ENCODE measurements around the gene FOXC2. TPM values are rescaled to one million over a fixed set of nuclear protein-coding genes. Genes with fewer than 3 reads are reported as not detected.

Gene FOXC2
- total and polyA plus RNA-seq, 2 of the 13 experiments (the other 11 are each of a cell fraction or from before 2014, with no cell fraction given): not detected

DNA sequence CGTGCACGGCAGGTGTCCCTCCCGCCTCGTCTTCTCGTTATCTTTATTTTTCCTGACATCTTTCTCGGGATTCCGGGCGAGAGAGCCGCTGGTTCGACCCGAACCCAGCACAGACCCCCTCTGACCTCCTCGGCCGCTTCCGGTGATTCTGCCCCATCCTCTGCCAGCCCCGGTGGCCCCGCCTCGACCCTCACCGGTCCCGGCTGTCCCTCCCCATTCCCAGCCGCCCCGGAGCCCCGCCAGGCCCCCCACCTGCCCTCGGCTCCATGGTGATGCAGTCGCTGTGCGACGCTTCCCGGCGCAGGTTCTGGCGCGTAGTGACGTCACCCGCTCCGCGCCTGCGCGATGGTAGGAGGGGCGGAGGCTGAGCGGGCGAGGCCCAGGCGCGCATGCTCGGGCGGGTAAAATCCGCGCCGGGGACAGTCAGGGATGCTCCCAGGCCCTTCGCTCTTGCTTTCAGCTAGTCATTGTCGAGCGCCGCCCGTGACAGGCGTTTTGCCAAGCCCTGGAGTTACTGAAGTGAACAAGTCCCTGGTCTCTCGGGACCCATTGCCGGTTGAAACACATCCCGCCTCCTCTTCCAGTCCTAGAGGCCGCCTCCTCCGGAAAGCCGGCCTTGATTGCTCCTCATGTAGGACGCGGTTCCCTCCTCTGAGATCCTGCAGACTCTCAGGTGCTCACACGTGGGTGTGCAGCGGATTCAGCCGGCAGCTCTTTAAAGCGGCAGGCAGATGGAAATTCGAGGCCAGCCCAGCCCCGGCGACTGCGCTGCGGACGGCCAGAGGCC, 11.5 kb upstream of the FOXC2 start, which contains the start of gene MTHFSD (continued):
- TF ChIP-seq, protein P1, sequence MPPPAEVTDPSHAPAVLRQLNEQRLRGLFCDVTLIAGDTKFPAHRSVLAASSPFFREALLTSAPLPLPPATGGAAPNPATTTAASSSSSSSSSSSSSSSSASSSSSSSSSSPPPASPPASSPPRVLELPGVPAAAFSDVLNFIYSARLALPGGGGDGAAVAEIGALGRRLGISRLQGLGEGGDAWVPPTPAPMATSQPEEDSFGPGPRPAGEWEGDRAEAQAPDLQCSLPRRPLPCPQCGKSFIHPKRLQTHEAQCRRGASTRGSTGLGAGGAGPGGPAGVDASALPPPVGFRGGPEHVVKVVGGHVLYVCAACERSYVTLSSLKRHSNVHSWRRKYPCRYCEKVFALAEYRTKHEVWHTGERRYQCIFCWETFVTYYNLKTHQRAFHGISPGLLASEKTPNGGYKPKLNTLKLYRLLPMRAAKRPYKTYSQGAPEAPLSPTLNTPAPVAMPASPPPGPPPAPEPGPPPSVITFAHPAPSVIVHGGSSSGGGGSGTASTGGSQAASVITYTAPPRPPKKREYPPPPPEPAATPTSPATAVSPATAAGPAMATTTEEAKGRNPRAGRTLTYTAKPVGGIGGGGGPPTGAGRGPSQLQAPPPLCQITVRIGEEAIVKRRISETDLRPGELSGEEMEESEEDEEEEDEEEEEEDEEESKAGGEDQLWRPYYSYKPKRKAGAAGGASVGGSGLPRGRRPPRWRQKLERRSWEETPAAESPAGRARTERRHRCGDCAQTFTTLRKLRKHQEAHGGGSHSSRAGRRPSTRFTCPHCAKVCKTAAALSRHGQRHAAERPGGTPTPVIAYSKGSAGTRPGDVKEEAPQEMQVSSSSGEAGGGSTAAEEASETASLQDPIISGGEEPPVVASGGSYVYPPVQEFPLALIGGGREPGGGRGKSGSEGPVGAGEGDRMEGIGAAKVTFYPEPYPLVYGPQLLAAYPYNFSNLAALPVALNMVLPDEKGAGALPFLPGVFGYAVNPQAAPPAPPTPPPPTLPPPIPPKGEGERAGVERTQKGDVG (CRISPR knock-in tag; IDR thresholded peaks at IDR 0.05; ENCODE audit: borderline replicate concordance): peak; percentile 81; the same call in 1 of the 2 replicates
- TF ChIP-seq CEBPG (CRISPR knock-in tag; IDR thresholded peaks at IDR 0.05): peak; percentile 51
- TF ChIP-seq, protein P2, sequence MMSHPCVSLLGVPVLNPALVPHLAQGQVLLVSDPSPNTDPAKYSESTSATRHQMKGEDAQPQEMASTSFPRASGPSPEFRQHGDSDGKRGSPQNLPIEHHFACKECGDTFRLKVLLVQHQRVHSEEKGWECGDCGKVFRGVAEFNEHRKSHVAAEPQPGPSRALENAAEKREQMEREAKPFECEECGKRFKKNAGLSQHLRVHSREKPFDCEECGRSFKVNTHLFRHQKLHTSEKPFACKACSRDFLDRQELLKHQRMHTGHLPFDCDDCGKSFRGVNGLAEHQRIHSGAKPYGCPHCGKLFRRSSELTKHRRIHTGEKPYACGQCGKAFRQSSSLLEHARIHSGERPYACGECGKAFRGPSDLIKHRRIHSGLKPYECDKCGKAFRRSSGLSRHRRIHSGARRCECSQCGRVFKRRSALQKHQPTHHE (CRISPR knock-in tag; IDR thresholded peaks at IDR 0.05; ENCODE audit: borderline replicate concordance): peak; percentile 48; the same call in 1 of the 2 replicates
- peak; percentile 84 for TF ChIP-seq BCL3 (CRISPR knock-in tag; IDR thresholded peaks at IDR 0.05)
- peak; percentile 75 for TF ChIP-seq NR2C2 (CRISPR knock-in tag; IDR thresholded peaks at IDR 0.05; ENCODE audit: borderline replicate concordance)
- TF ChIP-seq SMAD1 (CRISPR knock-in tag; IDR thresholded peaks at IDR 0.05; ENCODE audit: borderline replicate concordance, low read depth): peak; percentile 80; the same call in 1 of the 2 replicates
- peak; percentile 80 for TF ChIP-seq RFX5 (IDR thresholded peaks at IDR 0.05; ENCODE audit: low read depth, low read length)
- TF ChIP-seq ZBTB38 (CRISPR knock-in tag; IDR thresholded peaks at IDR 0.05): 0 out of 2 replicates have a peak, but pooled peaks have one; percentile 29
- TF ChIP-seq, protein P3, sequence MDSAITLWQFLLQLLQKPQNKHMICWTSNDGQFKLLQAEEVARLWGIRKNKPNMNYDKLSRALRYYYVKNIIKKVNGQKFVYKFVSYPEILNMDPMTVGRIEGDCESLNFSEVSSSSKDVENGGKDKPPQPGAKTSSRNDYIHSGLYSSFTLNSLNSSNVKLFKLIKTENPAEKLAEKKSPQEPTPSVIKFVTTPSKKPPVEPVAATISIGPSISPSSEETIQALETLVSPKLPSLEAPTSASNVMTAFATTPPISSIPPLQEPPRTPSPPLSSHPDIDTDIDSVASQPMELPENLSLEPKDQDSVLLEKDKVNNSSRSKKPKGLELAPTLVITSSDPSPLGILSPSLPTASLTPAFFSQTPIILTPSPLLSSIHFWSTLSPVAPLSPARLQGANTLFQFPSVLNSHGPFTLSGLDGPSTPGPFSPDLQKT (CRISPR knock-in tag; IDR thresholded peaks at IDR 0.05; ENCODE audit: borderline replicate concordance): peak; percentile 52; the same call in 1 of the 2 replicates
- TF ChIP-seq ARHGAP35 (CRISPR knock-in tag; IDR thresholded peaks at IDR 0.05; ENCODE audit: borderline replicate concordance): peak; percentile 25; the same call in 1 of the 2 replicates
- TF ChIP-seq ADNP (CRISPR knock-in tag; IDR thresholded peaks at IDR 0.05): peak; percentile 90
- no peak for TF ChIP-seq ZBTB3 (CRISPR knock-in tag; IDR thresholded peaks at IDR 0.05; ENCODE audit: borderline replicate concordance, low read depth)
- peak; percentile 51; the same call in 1 of the 2 replicates for TF ChIP-seq ZSCAN25 (CRISPR knock-in tag; IDR thresholded peaks at IDR 0.05)
- peak; percentile 86 for TF ChIP-seq ZNF772 (CRISPR knock-in tag; IDR thresholded peaks at IDR 0.05)
- 0 out of 2 replicates have a peak, but pooled peaks have one; percentile 17 for TF ChIP-seq SMAD9 (CRISPR knock-in tag; IDR thresholded peaks at IDR 0.05)
- no peak for TF ChIP-seq JDP2 (CRISPR knock-in tag; IDR thresholded peaks at IDR 0.05; ENCODE audit: borderline replicate concordance)
- no peak; the same call in 1 of the 2 replicates for TF ChIP-seq ZNF761 (CRISPR knock-in tag; conservative IDR thresholded peaks at IDR 0.05)
- no peak for TF ChIP-seq MTA3 (CRISPR knock-in tag; IDR thresholded peaks at IDR 0.05)
- peak; percentile 34 for TF ChIP-seq THRA (CRISPR knock-in tag; IDR thresholded peaks at IDR 0.05; ENCODE audit: borderline replicate concordance)
- TF ChIP-seq ZNF235 (CRISPR knock-in tag; IDR thresholded peaks at IDR 0.05; ENCODE audit: borderline replicate concordance): peak; percentile 98; the same call in 1 of the 2 replicates
